Caco-2 (cell line): ENCODE results near the gene MEF2C. TPM values are rescaled to one million over a fixed set of nuclear protein-coding genes. Genes with fewer than 3 reads are reported as not detected.

Experiments
- BruUV-seq: library from RNA; stranded (reverse); fragments of 400-500 nt; replicated peaks from 2 replicates; lab custom pipeline; 2021; lab: Mats Ljungman, UMichigan
- CTCF ChIA-PET: fragments of 300-600 bp; sonication (Branson Sonifier 250); formaldehyde crosslinking; loops from one replicate; lab custom pipeline; 2022; ENCODE audit warnings: antibody characterized with exemption; lab: Charles Lee
- POLR2A ChIA-PET: fragments of 300-600 bp; sonication (Branson Sonifier 250); formaldehyde crosslinking; loops from one replicate; lab custom pipeline; 2022; ENCODE audit warnings: antibody characterized with exemption; lab: Charles Lee
- DNase-seq, 2 experiments: peaks; one replicate each; pipeline versions ENCODE4 v3.0.0 to v3.0.0-alpha.2; 2020 to 2022
- H3K27me3 ChIP-seq: replicated peaks from 2 replicates; pipeline ENCODE4 v1.6.0; 2011; ENCODE audit warnings: low read length; ENCODE audit not compliant: control insufficient read depth, insufficient read depth
- H3K36me3 ChIP-seq: 2 replicates; pipeline ENCODE4 v1.5.1; 2011; ENCODE audit warnings: low read length; ENCODE audit not compliant: control insufficient read depth, insufficient read depth
- H3K4me1 ChIP-seq: fragments of 250-450 bp; sonication (Bioruptor Pico); 2 replicates; pipeline ENCODE4 v1.5.1; 2020; ENCODE audit warnings: mild to moderate bottlenecking
- H3K4me3 ChIP-seq: 2 replicates; pipeline ENCODE4 v1.5.1; 2011; ENCODE audit warnings: low read depth, mild to moderate bottlenecking, control low read depth, low read length
- H3K9me3 ChIP-seq: fragments of 250-450 bp; sonication (Bioruptor Pico); 2 replicates; pipeline ENCODE4 v1.5.1; 2020; ENCODE audit warnings: mild to moderate bottlenecking, moderate library complexity
- H3K27ac Mint-ChIP-seq: one replicate; pipeline ENCODE4 v1.8.0; 2022; ENCODE audit warnings: mixed read lengths; ENCODE audit not compliant: unreplicated experiment
- H3K27me3 Mint-ChIP-seq: one replicate; pipeline ENCODE4 v1.8.0; 2022; ENCODE audit warnings: mixed read lengths; ENCODE audit not compliant: insufficient read depth, unreplicated experiment
- H3K36me3 Mint-ChIP-seq: one replicate; pipeline ENCODE4 v1.8.0; 2022; ENCODE audit warnings: mild to moderate bottlenecking, mixed read lengths; ENCODE audit not compliant: insufficient read depth, unreplicated experiment
- H3K4me1 Mint-ChIP-seq: one replicate; pipeline ENCODE4 v1.8.0; 2022; ENCODE audit warnings: low read depth, mixed read lengths; ENCODE audit not compliant: unreplicated experiment
- H3K4me3 Mint-ChIP-seq: one replicate; pipeline ENCODE4 v1.8.0; 2022; ENCODE audit warnings: mild to moderate bottlenecking, moderate library complexity, mixed read lengths; ENCODE audit not compliant: unreplicated experiment
- H3K9me3 Mint-ChIP-seq: one replicate; pipeline ENCODE4 v1.8.0; 2022; ENCODE audit warnings: mixed read lengths; ENCODE audit not compliant: unreplicated experiment
- intact Hi-C: fragments of 100-400 bp; cut with micrococcal nuclease; formaldehyde crosslinking; loops from one replicate; pipeline ENCODE4 v1.10.0; 2022; ENCODE audit not compliant: unreplicated experiment
- total RNA-seq: library from RNA; stranded (reverse); gene quantifications from 2 replicates; pipeline ENCODE4 v1.2.3, GENCODE V29; 2022
- TF ChIP-seq, protein P1 (sequence below), 2 experiments: fragments of 200-600 bp in 1 of 2; IDR thresholded peaks; 1 replicate in 1 of 2; 2 replicates in 1 of 2; pipeline versions ENCODE4 v1.5.1 to v1.8.0; 2011 to 2022; ENCODE audit warnings: antibody characterized with exemption in 1 of 2, control low read depth in 1 of 2, inconsistent platforms in 1 of 2, low read depth in 1 of 2, low read length in 1 of 2, mild to moderate bottlenecking in 1 of 2, moderate library complexity in 1 of 2; ENCODE audit not compliant: insufficient read depth in 1 of 2, severe bottlenecking in 1 of 2, unreplicated experiment in 1 of 2

Gene MEF2C
- total RNA-seq, 1 experiment from 2014 or later: 1.5 TPM

DNA sequence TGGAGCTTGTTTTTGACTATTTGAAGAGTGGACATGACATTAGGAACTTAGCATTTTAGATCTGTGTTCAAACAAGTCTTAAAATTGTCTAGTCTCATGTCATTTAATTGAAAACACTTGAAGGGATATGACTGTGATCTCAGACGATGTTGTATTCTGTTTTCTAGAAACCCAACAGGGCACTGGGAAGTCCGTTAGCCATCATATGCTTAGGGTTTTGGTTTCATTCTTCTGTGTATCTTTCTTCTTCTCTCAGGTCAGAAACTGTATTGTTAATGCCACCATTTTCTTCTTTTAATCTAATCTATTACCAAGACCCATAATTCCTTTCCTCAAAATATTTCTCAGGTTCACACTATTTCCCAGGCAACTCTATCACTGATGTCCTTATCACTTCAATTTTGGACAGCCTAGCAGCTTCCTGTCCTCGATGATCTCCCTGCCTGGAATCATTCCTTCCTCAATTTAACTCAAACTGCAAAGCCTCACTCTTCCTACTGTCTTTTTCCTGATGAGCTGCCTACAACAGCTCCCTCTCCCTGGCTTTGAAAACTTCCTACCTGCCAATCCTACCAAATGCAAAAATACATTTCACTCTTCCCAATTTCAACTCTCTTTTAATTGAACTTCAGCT is 77.7 kb downstream of the MEF2C start:
- H3K4me1 Mint-ChIP-seq: peaks cover 11% of the 10 kb centered on the region
- intact Hi-C loops: no loop called here

GRCh38 chr5:88804444-88804843 is 78.5 kb downstream of the MEF2C start:
- no TSS peak for BruUV-seq
- intact Hi-C loops: no loop called here
- Mint-ChIP-seq H3K4me1 (peaks cover 11% of the 10 kb centered on the region), H3K4me3 (no peak overlapping the region), H3K36me3 (no peaks in the 10 kb centered on the region), H3K27me3 (no peaks in the 10 kb centered on the region), H3K27ac (no peak overlapping the region), H3K9me3 (no peaks in the 10 kb centered on the region)
- TF ChIP-seq, protein P1, sequence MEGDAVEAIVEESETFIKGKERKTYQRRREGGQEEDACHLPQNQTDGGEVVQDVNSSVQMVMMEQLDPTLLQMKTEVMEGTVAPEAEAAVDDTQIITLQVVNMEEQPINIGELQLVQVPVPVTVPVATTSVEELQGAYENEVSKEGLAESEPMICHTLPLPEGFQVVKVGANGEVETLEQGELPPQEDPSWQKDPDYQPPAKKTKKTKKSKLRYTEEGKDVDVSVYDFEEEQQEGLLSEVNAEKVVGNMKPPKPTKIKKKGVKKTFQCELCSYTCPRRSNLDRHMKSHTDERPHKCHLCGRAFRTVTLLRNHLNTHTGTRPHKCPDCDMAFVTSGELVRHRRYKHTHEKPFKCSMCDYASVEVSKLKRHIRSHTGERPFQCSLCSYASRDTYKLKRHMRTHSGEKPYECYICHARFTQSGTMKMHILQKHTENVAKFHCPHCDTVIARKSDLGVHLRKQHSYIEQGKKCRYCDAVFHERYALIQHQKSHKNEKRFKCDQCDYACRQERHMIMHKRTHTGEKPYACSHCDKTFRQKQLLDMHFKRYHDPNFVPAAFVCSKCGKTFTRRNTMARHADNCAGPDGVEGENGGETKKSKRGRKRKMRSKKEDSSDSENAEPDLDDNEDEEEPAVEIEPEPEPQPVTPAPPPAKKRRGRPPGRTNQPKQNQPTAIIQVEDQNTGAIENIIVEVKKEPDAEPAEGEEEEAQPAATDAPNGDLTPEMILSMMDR (IDR thresholded peaks at IDR 0.05; ENCODE audit: insufficient read depth in 1 of 2, low read depth in 1 of 2, low read length in 1 of 2, severe bottlenecking in 1 of 2, unreplicated experiment in 1 of 2): no peak
- Histone ChIP-seq H3K4me3 (no peak overlapping the region), H3K4me1 (peaks cover 8% of the 10 kb centered on the region; the same call in 1 of the 2 replicates), H3K9me3 (no peaks in the 10 kb centered on the region), H3K36me3 (no peaks in the 10 kb centered on the region), H3K27me3 (no peaks in the 10 kb centered on the region)
- ChIA-PET CTCF (no interaction called here), POLR2A (no interaction called here)
- no peak for DNase-seq

More for the DNA sequence above, 77.7 kb downstream of the MEF2C start:
- DNase-seq: no peak
- TF ChIP-seq, protein P1 (IDR thresholded peaks at IDR 0.05; ENCODE audit: insufficient read depth in 1 of 2, low read depth in 1 of 2, low read length in 1 of 2, severe bottlenecking in 1 of 2, unreplicated experiment in 1 of 2): no peak
- no peaks in the 10 kb centered on the region for H3K27me3 ChIP-seq
- H3K4me1 ChIP-seq: peaks cover 8% of the 10 kb centered on the region; the same call in 1 of the 2 replicates
- POLR2A ChIA-PET: no interaction called here
- H3K36me3 Mint-ChIP-seq: no peaks in the 10 kb centered on the region
- H3K4me3 Mint-ChIP-seq: no peak overlapping the region
- no peaks in the 10 kb centered on the region for H3K9me3 ChIP-seq
- no TSS peak for BruUV-seq
- H3K36me3 ChIP-seq: no peaks in the 10 kb centered on the region
- H3K27ac Mint-ChIP-seq: no peak overlapping the region
- no peak overlapping the region for H3K4me3 ChIP-seq
- no peaks in the 10 kb centered on the region for H3K9me3 Mint-ChIP-seq
- CTCF ChIA-PET: interaction anchor here (0.7 kb wide), 1 partner anchor 42 kb away, joined by 3 read pairs; no protein-coding TSS in a partner anchor
- no peaks in the 10 kb centered on the region for H3K27me3 Mint-ChIP-seq

GRCh38 chr5:88803309-88803708 is 79.7 kb downstream of the MEF2C start:
- intact Hi-C loops: no loop called here
- H3K27me3 ChIP-seq: no peaks in the 10 kb centered on the region
- H3K27ac Mint-ChIP-seq: no peak overlapping the region
- no peaks in the 10 kb centered on the region for H3K36me3 Mint-ChIP-seq
- ChIA-PET POLR2A (no interaction called here), CTCF (no interaction called here)
- TF ChIP-seq, protein P1 (IDR thresholded peaks at IDR 0.05; ENCODE audit: insufficient read depth in 1 of 2, low read depth in 1 of 2, low read length in 1 of 2, severe bottlenecking in 1 of 2, unreplicated experiment in 1 of 2): no peak
- H3K9me3 ChIP-seq: no peaks in the 10 kb centered on the region
- H3K9me3 Mint-ChIP-seq: no peaks in the 10 kb centered on the region
- peaks cover 11% of the 10 kb centered on the region for H3K4me1 Mint-ChIP-seq
- no peaks in the 10 kb centered on the region for H3K36me3 ChIP-seq
- BruUV-seq: no TSS peak
- H3K4me1 ChIP-seq: peaks cover 8% of the 10 kb centered on the region; the same call in 1 of the 2 replicates
- no peaks in the 10 kb centered on the region for H3K27me3 Mint-ChIP-seq
- DNase-seq: no peak
- no peak overlapping the region for H3K4me3 ChIP-seq
- H3K4me3 Mint-ChIP-seq: no peak overlapping the region
